Cardiac fibroblast (primary cell): ENCODE data around the gene KAZN.
A peak's percentile ranks its signal among the peaks of the same experiment; 100 is the strongest.

ENCODE experiments used
- DNase-seq, 2 donors: peaks; one replicate each; pipeline versions ENCODE4 v3.0.0 to v3.0.0-alpha.2; 2010; ENCODE audit warnings: low read depth in 2 of 2
- H3K4me3 ChIP-seq, 2 donors: replicated peaks in 1 of 2; 1 replicate in 1 of 2; 2 replicates in 1 of 2; pipeline ENCODE4 v1.5.1; 2011; ENCODE audit warnings: low read depth in 2 of 2, low read length in 2 of 2, mild to moderate bottlenecking in 2 of 2, moderate library complexity in 1 of 2
- TF ChIP-seq, protein P1 (sequence below): IDR thresholded peaks from one replicate; pipeline ENCODE4 v1.5.1; 2011; ENCODE audit warnings: low read depth, mild to moderate bottlenecking, low read length, inconsistent platforms

The KAZN gene

DNA sequence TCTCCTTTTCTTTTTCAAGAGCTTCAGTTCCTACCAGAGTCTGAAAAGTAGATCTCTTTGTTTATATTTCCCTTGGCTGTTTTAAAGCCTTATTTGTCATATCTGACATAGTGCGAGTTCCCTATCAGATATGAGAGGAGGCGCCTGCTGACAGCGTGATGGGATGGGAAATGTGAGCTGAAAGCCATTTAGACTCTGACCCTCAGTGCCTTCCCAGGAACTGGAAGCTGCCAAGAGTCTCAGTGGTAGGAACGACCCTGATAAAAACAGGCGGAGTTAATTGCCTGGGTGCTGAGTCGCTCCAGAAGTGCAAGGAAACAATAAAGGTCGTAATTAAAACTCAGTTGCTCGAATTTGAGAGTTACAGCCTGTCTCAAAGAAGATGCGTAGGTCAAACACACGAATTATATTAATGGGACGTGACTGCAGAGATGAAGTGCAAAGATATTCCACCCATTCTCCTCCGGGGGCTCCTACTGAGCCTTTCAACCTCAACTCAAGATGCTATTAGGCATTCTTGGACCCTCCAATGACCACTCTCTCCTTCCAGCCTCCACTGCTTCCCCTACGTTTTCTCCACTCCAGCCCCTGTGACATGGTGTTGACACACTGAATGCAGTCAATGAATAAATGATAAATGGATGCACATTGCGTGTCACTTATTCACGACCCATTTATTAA, 84.6 kb downstream of the KAZN start:
- TF ChIP-seq, protein P1, sequence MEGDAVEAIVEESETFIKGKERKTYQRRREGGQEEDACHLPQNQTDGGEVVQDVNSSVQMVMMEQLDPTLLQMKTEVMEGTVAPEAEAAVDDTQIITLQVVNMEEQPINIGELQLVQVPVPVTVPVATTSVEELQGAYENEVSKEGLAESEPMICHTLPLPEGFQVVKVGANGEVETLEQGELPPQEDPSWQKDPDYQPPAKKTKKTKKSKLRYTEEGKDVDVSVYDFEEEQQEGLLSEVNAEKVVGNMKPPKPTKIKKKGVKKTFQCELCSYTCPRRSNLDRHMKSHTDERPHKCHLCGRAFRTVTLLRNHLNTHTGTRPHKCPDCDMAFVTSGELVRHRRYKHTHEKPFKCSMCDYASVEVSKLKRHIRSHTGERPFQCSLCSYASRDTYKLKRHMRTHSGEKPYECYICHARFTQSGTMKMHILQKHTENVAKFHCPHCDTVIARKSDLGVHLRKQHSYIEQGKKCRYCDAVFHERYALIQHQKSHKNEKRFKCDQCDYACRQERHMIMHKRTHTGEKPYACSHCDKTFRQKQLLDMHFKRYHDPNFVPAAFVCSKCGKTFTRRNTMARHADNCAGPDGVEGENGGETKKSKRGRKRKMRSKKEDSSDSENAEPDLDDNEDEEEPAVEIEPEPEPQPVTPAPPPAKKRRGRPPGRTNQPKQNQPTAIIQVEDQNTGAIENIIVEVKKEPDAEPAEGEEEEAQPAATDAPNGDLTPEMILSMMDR, result no peak
- H3K4me3 ChIP-seq, result no peak overlapping the region
- DNase-seq, result peak in 1 of 2 donors; percentile 3

DNA sequence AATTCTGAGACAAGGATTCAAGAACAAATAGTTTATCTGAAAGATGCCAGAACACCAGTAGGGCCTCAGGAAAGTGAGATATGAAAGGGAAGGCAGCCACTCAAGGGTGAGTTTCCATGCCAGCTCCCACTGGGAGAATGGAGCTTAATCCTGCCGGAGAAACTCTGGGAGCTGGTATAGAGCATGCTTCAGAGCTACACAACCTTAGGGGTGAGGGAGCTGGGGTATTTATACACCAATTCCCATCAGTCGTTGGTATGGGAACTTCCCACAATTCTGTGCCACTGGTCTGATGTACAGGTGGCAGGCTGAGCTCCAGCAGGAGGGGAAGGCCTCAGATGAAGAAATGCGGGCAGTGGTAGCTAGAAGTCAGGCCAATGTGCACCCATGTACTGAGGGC, 86.6 kb downstream of the KAZN start:
- TF ChIP-seq, protein P1, result no peak
- H3K4me3 ChIP-seq, result no peak overlapping the region
- no peak for DNase-seq

DNA sequence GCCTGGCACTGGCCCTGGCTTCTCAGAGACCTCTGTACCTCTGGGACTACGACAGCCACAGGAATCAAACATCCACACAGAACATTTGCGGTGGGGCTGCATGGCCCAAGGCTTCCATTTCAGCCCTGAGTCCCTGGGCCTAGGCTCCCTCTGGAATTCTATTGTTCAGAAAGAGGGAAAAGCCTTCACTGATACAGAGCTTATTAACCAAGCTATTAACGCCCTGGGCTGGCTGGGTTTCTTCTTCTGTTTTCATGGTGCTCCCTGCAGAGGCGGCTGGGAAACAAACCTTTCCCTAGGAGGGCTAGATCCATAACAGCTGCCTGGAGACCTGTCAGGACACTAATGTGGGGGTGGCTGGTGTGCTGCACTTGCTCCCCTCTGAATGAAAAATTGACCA, 88.2 kb downstream of the KAZN start:
- no peak for DNase-seq
- no peak overlapping the region for H3K4me3 ChIP-seq
- TF ChIP-seq, protein P1, result no peak

- no peak overlapping the region for H3K4me3 ChIP-seq
- DNase-seq, result no peak
- TF ChIP-seq, protein P1, result no peak
These were observed 88.7 kb downstream of the KAZN start for GRCh38 chr1:14687147-14687546.

DNA sequence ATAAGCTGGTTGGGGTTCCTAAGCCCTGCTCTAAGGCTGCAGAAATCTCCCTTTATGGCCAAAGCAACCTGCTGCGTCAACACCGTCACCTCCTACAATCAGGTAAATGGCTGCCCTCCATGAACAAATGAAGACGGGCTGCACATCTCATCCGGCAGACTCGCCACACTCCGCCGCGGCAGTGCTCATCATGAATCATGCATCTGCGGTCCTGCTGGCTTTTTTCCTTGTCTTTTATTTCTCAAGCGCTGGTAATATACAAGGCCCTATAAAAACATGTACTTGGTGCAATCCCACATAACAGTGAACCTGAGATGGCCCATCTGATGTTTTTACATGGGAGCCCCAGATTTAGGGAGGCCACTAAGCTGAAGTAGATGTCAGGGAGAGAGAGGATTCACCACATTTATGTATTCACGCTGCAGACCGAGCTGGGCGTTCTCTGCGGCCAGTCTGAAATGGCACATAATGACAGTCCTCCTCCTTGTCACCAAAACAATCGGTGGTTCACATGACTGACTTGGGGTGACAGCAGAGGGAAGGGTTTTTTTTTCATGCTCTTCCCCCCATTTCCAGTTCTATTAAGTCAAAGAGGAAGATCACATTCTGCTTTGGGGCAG, 91.6 kb downstream of the KAZN start:
- TF ChIP-seq, protein P1, result no peak

GRCh38 chr1:14693949-14694348, 95.5 kb downstream of the KAZN start:
- DNase-seq, result peak in 1 of 2 donors; percentile 3
- TF ChIP-seq, protein P1, result no peak
- H3K4me3 ChIP-seq, result no peak overlapping the region

More for the DNA sequence above, 91.6 kb downstream of the KAZN start:
- DNase-seq, result no peak
- H3K4me3 ChIP-seq, result no peak overlapping the region
